HS-5 (cell line): ENCODE results near the gene BTBD17.

ENCODE experiments used
- DNase-seq: peaks from one replicate; pipeline ENCODE4 v3.0.0-alpha.2; 2012; ENCODE audit warnings: low read depth

BTBD17 gene

GRCh38 chr17:74335529-74336062 lies 26.1 kb downstream of the BTBD17 start:
- DNase-seq, result no peak

GRCh38 chr17:74334393-74335039 lies 27.2 kb downstream of the BTBD17 start:
- DNase-seq, result no peak

GRCh38 chr17:74332763-74333283 lies 28.8 kb downstream of the BTBD17 start:
- DNase-seq, result no peak

- DNase-seq, result no peak
Observed at GRCh38 chr17:74332017-74332650, 29.5 kb downstream of the BTBD17 start.

GRCh38 chr17:74330446-74330845 lies 31.2 kb downstream of the BTBD17 start:
- no peak for DNase-seq

GRCh38 chr17:74329378-74329777 lies 32.3 kb downstream of the BTBD17 start:
- no peak for DNase-seq

GRCh38 chr17:74328487-74328886 lies 33.2 kb downstream of the BTBD17 start:
- no peak for DNase-seq

GRCh38 chr17:74326506-74326905 lies 35.2 kb downstream of the BTBD17 start:
- no peak for DNase-seq

GRCh38 chr17:74325743-74326379 lies 35.8 kb downstream of the BTBD17 start, which contains the start of gene KIF19:
Gene KIF19 (plus strand): TSS chr17:74326226. CDS start chr17:74326350, 124 bp downstream.
- DNase-seq, result no peak

- no peak for DNase-seq
Observed at GRCh38 chr17:74325376-74325742, 36.3 kb downstream of the BTBD17 start.

- DNase-seq, result no peak
Observed at GRCh38 chr17:74324521-74324920, 37.1 kb downstream of the BTBD17 start.

- no peak for DNase-seq
Observed at GRCh38 chr17:74318391-74318790, 43.3 kb downstream of the BTBD17 start.

- no peak for DNase-seq
Observed at GRCh38 chr17:74317071-74317470, 44.6 kb downstream of the BTBD17 start.

- no peak for DNase-seq
Observed at GRCh38 chr17:74316220-74316619, 45.4 kb downstream of the BTBD17 start.

- DNase-seq, result no peak
Observed at GRCh38 chr17:74314877-74315276, 46.8 kb downstream of the BTBD17 start.

GRCh38 chr17:74309902-74310301 lies 51.8 kb downstream of the BTBD17 start:
- DNase-seq, result no peak

GRCh38 chr17:74307984-74308773 lies 53.5 kb downstream of the BTBD17 start:
- no peak for DNase-seq
